Uterus (tissue), 2 donors: ENCODE data around the gene HPDL.

ENCODE experiments used
- POLR2A ChIP-seq, 2 donors: fragments of 450-650 bp; IDR thresholded peaks; one replicate each; pipeline ENCODE4 v1.6.1; 2016; ENCODE audit warnings: antibody characterized with exemption in 2 of 2, mild to moderate bottlenecking in 1 of 2, moderate library complexity in 1 of 2
- TF ChIP-seq, protein P1 (sequence below), 4 experiments: fragments of 200-600 bp in 2 of 4; fragments of 450-650 bp in 2 of 4; sonication (generic) in 2 of 4; IDR thresholded peaks; one replicate each; pipeline ENCODE4 v1.5.1; 2016 to 2019; ENCODE audit warnings: antibody characterized with exemption in 4 of 4, mild to moderate bottlenecking in 2 of 4, moderate library complexity in 1 of 4

DNA sequence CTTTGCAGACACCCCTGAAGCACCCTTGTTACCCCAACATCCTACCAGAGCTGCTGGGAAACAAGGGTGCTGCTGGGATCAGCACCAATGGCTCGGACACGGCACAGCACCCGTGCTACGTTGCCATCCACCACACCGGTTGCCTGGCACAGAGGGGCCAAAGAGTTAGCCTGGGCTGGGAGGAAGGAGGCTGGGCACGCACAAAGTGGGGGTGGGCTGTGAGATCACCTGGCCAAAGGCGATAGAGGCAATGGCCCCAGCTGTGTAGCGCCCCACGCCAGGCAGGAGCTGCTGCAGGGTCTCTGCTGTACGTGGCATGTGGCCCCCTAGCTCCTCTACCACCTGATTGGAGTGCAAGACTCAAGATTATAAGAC is 5.6 kb downstream of the HPDL start:
- TF ChIP-seq, protein P1, sequence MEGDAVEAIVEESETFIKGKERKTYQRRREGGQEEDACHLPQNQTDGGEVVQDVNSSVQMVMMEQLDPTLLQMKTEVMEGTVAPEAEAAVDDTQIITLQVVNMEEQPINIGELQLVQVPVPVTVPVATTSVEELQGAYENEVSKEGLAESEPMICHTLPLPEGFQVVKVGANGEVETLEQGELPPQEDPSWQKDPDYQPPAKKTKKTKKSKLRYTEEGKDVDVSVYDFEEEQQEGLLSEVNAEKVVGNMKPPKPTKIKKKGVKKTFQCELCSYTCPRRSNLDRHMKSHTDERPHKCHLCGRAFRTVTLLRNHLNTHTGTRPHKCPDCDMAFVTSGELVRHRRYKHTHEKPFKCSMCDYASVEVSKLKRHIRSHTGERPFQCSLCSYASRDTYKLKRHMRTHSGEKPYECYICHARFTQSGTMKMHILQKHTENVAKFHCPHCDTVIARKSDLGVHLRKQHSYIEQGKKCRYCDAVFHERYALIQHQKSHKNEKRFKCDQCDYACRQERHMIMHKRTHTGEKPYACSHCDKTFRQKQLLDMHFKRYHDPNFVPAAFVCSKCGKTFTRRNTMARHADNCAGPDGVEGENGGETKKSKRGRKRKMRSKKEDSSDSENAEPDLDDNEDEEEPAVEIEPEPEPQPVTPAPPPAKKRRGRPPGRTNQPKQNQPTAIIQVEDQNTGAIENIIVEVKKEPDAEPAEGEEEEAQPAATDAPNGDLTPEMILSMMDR (IDR thresholded peaks at IDR 0.05): no peak
- no peak for TF ChIP-seq POLR2A (IDR thresholded peaks at IDR 0.05)
